IMR-90 (cell line): Measurements from ENCODE around the gene CXCL17. TPM values are rescaled to one million over a fixed set of nuclear protein-coding genes. Genes with fewer than 3 reads are reported as not detected.

ENCODE experiments used
- ATAC-seq: fragments of 200-7000 bp; cut with Tn5 transposase; 2 replicates; pipeline ENCODE4 v1.9.1; 2020; ENCODE audit warnings: low read depth, mild to moderate bottlenecking, moderate library complexity
- BruUV-seq: library from RNA; stranded (reverse); fragments of 400-500 nt; replicated peaks from 2 replicates; lab custom pipeline; 2021; lab: Mats Ljungman, UMichigan
- CTCF ChIA-PET: fragments of 300-600 bp; formaldehyde crosslinking; extraction: SDS; loops from one replicate; lab custom pipeline; 2021; ENCODE audit warnings: antibody characterized with exemption; lab: Yijun Ruan, JAX
- POLR2A ChIA-PET: fragments of 300-600 bp; sonication (Branson Sonifier 250); formaldehyde crosslinking; loops from one replicate; lab custom pipeline; 2022; ENCODE audit warnings: antibody characterized with exemption; ENCODE audit not compliant: unreplicated experiment; lab: Charles Lee
- DNase-seq: peaks from one replicate; pipeline ENCODE4 v3.0.0; 2013
- H2AFZ ChIP-seq: replicated peaks from 2 replicates; pipeline ENCODE3; 2013; ENCODE audit warnings: low read length, mild to moderate bottlenecking; ENCODE audit not compliant: poor library complexity
- H2AK5ac ChIP-seq: 2 replicates; pipeline ENCODE4 v1.6.1; 2013; ENCODE audit warnings: low read depth, low read length, inconsistent platforms
- H2AK9ac ChIP-seq: replicated peaks from 2 replicates; pipeline ENCODE3; 2013; ENCODE audit warnings: mild to moderate bottlenecking, low read depth, low read length, moderate library complexity; ENCODE audit not compliant: poor library complexity
- H2BK120ac ChIP-seq: 2 replicates; pipeline ENCODE4 v1.6.1; 2013; ENCODE audit warnings: low read depth, low read length, inconsistent platforms
- H2BK15ac ChIP-seq: 3 replicates; pipeline ENCODE4 v1.6.1; 2013; ENCODE audit warnings: low read depth, low read length, inconsistent platforms
- H2BK20ac ChIP-seq: 2 replicates; pipeline ENCODE4 v1.6.1; 2013; ENCODE audit warnings: low read depth, mild to moderate bottlenecking, inconsistent platforms, low read length, moderate library complexity
- H2BK5ac ChIP-seq: 2 replicates; pipeline ENCODE4 v1.6.1; 2013; ENCODE audit warnings: mild to moderate bottlenecking, low read depth, low read length, inconsistent platforms; ENCODE audit not compliant: poor library complexity, severe bottlenecking
- H3K14ac ChIP-seq: replicated peaks from 2 replicates; pipeline ENCODE4 v1.6.1; 2013; ENCODE audit warnings: low read depth, low read length, inconsistent platforms
- H3K18ac ChIP-seq: 2 replicates; pipeline ENCODE4 v1.6.1; 2013; ENCODE audit warnings: low read depth, low read length, control low read depth
- H3K23ac ChIP-seq: 2 replicates; pipeline ENCODE4 v1.6.1; 2013; ENCODE audit warnings: low read depth, low read length, inconsistent platforms
- H3K27ac ChIP-seq: 2 replicates; pipeline ENCODE4 v1.5.1; 2013; ENCODE audit warnings: mild to moderate bottlenecking, control low read depth, low read length; ENCODE audit not compliant: insufficient read depth
- H3K27me3 ChIP-seq: 2 replicates; pipeline ENCODE4 v1.6.1; 2013; ENCODE audit warnings: low read length; ENCODE audit not compliant: control insufficient read depth, insufficient read depth
- H3K36me3 ChIP-seq: 2 replicates; pipeline ENCODE4 v1.6.1; 2013; ENCODE audit warnings: low read length, mixed read lengths; ENCODE audit not compliant: control insufficient read depth, insufficient read depth
- H3K4ac ChIP-seq: 2 replicates; pipeline ENCODE4 v1.6.1; 2013; ENCODE audit warnings: low read depth, low read length, inconsistent platforms
- H3K4me1 ChIP-seq: 2 replicates; pipeline ENCODE4 v1.6.1; 2013; ENCODE audit warnings: low read length, mixed read lengths; ENCODE audit not compliant: control insufficient read depth, insufficient read depth
- H3K4me2 ChIP-seq: 2 replicates; pipeline ENCODE4 v1.6.1; 2013; ENCODE audit warnings: low read depth, mild to moderate bottlenecking, control low read depth, low read length, moderate library complexity
- H3K4me3 ChIP-seq: 2 replicates; pipeline ENCODE4 v1.5.1; 2013; ENCODE audit warnings: low read depth, mild to moderate bottlenecking, control low read depth, low read length, moderate library complexity; ENCODE audit not compliant: insufficient read depth
- H3K56ac ChIP-seq: 2 replicates; pipeline ENCODE4 v1.6.1; 2013; ENCODE audit warnings: low read length, inconsistent platforms; ENCODE audit not compliant: insufficient read depth; ENCODE audit errors: extremely low read depth
- H3K79me1 ChIP-seq, 2 experiments: 2 replicates each; pipeline ENCODE4 v1.6.1; 2013; ENCODE audit warnings: low read length in 2 of 2, inconsistent platforms in 1 of 2, low read depth in 1 of 2
- H3K9ac ChIP-seq: 2 replicates; pipeline ENCODE4 v1.6.1; 2013; ENCODE audit warnings: low read depth, low read length, control low read depth
- H3K9me1 ChIP-seq: 2 replicates; pipeline ENCODE4 v1.6.1; 2013; ENCODE audit warnings: low read length, inconsistent platforms; ENCODE audit not compliant: insufficient read depth
- H3K9me3 ChIP-seq: 2 replicates; pipeline ENCODE4 v1.6.1; 2013; ENCODE audit warnings: low read length; ENCODE audit not compliant: control insufficient read depth, insufficient read depth
- H4K20me1 ChIP-seq: 2 replicates; pipeline ENCODE4 v1.6.1; 2013; ENCODE audit warnings: low read length, inconsistent platforms; ENCODE audit not compliant: insufficient read depth
- H4K5ac ChIP-seq: 2 replicates; pipeline ENCODE4 v1.6.1; 2013; ENCODE audit warnings: mild to moderate bottlenecking, low read depth, low read length, control low read depth
- H4K8ac ChIP-seq, 2 experiments: 2 replicates each; pipeline ENCODE4 v1.6.1; 2013; ENCODE audit warnings: low read depth in 2 of 2, low read length in 2 of 2, control low read depth in 1 of 2, inconsistent platforms in 1 of 2
- H4K91ac ChIP-seq: 2 replicates; pipeline ENCODE4 v1.6.1; 2013; ENCODE audit warnings: low read depth, low read length, inconsistent platforms; ENCODE audit not compliant: insufficient read depth
- BHLHE40 ChIP-seq: fragments of 150-350 bp; IDR thresholded peaks from 2 replicates; pipeline ENCODE4 v1.6.1; 2016; ENCODE audit warnings: mild to moderate bottlenecking, low read depth, low read length
- CEBPB ChIP-seq: IDR thresholded peaks from 2 replicates; pipeline ENCODE4 v1.6.1; 2012; ENCODE audit warnings: low read depth, low read length, improper control_type of control experiment
- CHD1 ChIP-seq: IDR thresholded peaks from 2 replicates; pipeline ENCODE4 v1.6.1; 2012; ENCODE audit warnings: low read depth, low read length, improper control_type of control experiment
- FOS ChIP-seq: fragments of 150-350 bp; IDR thresholded peaks from 2 replicates; pipeline ENCODE4 v1.6.1; 2016; ENCODE audit warnings: low read depth, low read length
- MAFK ChIP-seq: IDR thresholded peaks from 2 replicates; pipeline ENCODE4 v1.6.1; 2012; ENCODE audit warnings: low read depth, low read length, improper control_type of control experiment
- MXI1 ChIP-seq: IDR thresholded peaks from 2 replicates; pipeline ENCODE4 v1.6.1; 2012; ENCODE audit warnings: low read depth, mild to moderate bottlenecking, low read length, moderate library complexity, borderline replicate concordance
- NFE2L2 ChIP-seq: fragments of 150-350 bp; IDR thresholded peaks from 2 replicates; pipeline ENCODE4 v1.6.1; 2016; ENCODE audit warnings: low read depth, mild to moderate bottlenecking, low read length
- POLR2A ChIP-seq: IDR thresholded peaks from 2 replicates; pipeline ENCODE4 v1.6.1; 2012; ENCODE audit warnings: mild to moderate bottlenecking, low read depth, low read length
- RAD21 ChIP-seq: IDR thresholded peaks from 2 replicates; pipeline ENCODE4 v1.6.1; 2012; ENCODE audit warnings: low read length, improper control_type of control experiment
- RCOR1 ChIP-seq: IDR thresholded peaks from 2 replicates; pipeline ENCODE4 v1.6.1; 2012; ENCODE audit warnings: mild to moderate bottlenecking, low read length, improper control_type of control experiment; ENCODE audit not compliant: insufficient replicate concordance
- RFX5 ChIP-seq: IDR thresholded peaks from 2 replicates; pipeline ENCODE4 v1.8.0; 2012; ENCODE audit warnings: low read depth, mild to moderate bottlenecking, low read length, moderate library complexity
- SMC3 ChIP-seq: fragments of 150-350 bp; IDR thresholded peaks from 2 replicates; pipeline ENCODE4 v1.6.1; 2016; ENCODE audit warnings: low read depth, mild to moderate bottlenecking, antibody characterized with exemption, low read length, moderate library complexity
- WGBS, 2 experiments: methylation state at CpG; one replicate each; pipeline versions ENCODE4 v1.1.5 to v1.1.7; 2013; ENCODE audit warnings: missing lambda C conversion rate in 2 of 2; ENCODE audit not compliant: insufficient read length in 1 of 2; ENCODE audit errors: extremely low coverage in 2 of 2; 5-methylcytosine and 5-hydroxymethylcytosine counted together
- dilution Hi-C: fragments of 300-500 bp; cut with HindIII; formaldehyde crosslinking; loops from one replicate; pipeline ENCODE4 v1.14.3; 2018; ENCODE audit warnings: low sequenced_read_pairs; ENCODE audit not compliant: unreplicated experiment
- in situ Hi-C: fragments of 300-500 bp; cut with MboI; formaldehyde crosslinking; loops from 3 replicates; pipeline ENCODE4 v1.14.3; 2019; ENCODE audit warnings: low sequenced_read_pairs, inconsistent platforms, mixed read lengths
- intact Hi-C: fragments of 100-400 bp; cut with micrococcal nuclease; formaldehyde crosslinking; loops from 2 replicates; pipeline ENCODE4 v1.10.0; 2022
- polyA plus RNA-seq, 3 experiments: library from polyadenylated mRNA; depleted of rRNA; stranded (reverse); fragments of >200 nt; gene quantifications; 2 replicates each; pipeline ENCODE4 v1.2.3, GENCODE V29; 2012; ENCODE audit warnings: low replicate concordance in 1 of 3
- total RNA-seq: library from RNA; depleted of rRNA; stranded (reverse); fragments of >200 nt; gene quantifications from 2 replicates; pipeline ENCODE4 v1.2.3, GENCODE V29; 2012
- TF ChIP-seq, protein P1 (sequence below): fragments of 150-350 bp; IDR thresholded peaks from 2 replicates; pipeline ENCODE4 v1.6.1; 2017; ENCODE audit warnings: mild to moderate bottlenecking, antibody characterized with exemption, low read length, low read depth
- TF ChIP-seq, protein P2 (sequence below): conservative IDR thresholded peaks from 2 replicates; pipeline ENCODE4 v1.5.1; 2012; ENCODE audit warnings: mild to moderate bottlenecking, low read depth, low read length, improper control_type of control experiment

CXCL17 gene
- total and polyA plus RNA-seq, 2 of the 4 experiments (the other 2 are of a cell fraction): not detected

DNA sequence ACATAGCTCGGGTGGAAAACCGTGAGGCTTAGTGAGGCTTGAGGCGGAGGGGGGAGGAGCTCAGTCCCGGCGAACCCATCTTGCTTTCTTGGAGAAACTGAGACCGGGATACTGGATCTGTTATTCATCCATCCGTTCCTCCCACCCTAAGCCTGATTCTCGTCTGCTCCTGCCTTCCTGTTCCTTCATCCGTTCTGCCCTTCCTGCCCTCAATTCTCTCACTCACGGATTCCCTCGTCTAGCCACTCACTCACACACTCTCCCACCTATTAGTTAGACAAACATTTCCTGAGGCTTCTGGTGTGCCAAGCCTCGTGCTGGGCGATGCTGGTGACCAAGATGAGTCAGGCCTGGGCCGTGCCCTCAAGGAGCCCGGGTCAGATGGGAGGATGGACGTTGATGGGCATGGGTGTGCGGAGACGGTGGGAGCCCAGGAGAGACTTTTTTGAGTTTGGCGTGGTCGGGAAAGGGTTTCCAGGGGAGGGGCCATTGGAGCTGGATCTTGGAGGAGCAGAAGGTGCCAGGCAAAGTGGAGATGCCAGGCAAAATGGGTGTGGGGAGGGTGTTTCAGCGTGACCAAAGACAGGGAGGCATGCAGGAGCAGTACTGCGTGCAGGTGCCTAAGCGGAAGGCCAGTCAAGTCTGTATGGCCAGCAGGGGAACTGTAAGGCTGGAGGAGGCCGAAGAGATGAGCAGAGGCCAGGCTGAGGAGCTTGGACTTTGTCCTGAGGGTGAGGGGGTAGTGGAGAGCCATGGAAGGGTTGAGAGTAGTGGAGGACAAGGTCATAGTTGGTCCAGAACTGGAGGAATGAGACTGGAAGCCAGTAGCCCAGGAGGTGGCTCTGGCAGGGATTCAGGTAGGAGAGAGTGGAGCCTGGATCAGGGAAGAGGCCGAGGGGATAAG is 45.2 kb downstream of the CXCL17 start:
- H3K9ac ChIP-seq: peak overlapping the region; percentile 79
- no peak overlapping the region for H2BK15ac ChIP-seq
- no peak overlapping the region for H2BK20ac ChIP-seq
- WGBS, 2 experiments: 26% methylated on average over 13 of the region's 25 CpGs; no CpG with 5 or more reads in 1 of the 2 experiments
- peak overlapping the region; percentile 80; the same call in 1 of the 2 replicates for H2AK5ac ChIP-seq
- BruUV-seq: no TSS peak
- ATAC-seq (no peak; the same call in 1 of the 2 replicates), DNase-seq (no peak)
- H3K36me3 ChIP-seq: no peaks in the 10 kb centered on the region
- intact Hi-C loops: no loop called here
- H2AK9ac ChIP-seq: peak overlapping the region; percentile 6
- peaks cover 7% of the 10 kb centered on the region; the same call in 1 of the 2 replicates for H3K4me1 ChIP-seq
- peaks cover 5% of the 10 kb centered on the region; the same call in 1 of the 2 replicates for H3K27me3 ChIP-seq
- dilution Hi-C loops: no loop called here
- H3K9me1 ChIP-seq: peaks cover 19% of the 10 kb centered on the region
- H3K9me3 ChIP-seq: no peaks in the 10 kb centered on the region
- peak overlapping the region; percentile 11 for H3K18ac ChIP-seq
- in situ Hi-C loops: loop anchor here (10.0 kb wide), 1 partner anchor 283 kb away; no protein-coding TSS in a partner anchor
- POLR2A ChIA-PET: no interaction called here
- CTCF ChIA-PET: no interaction called here
- H4K91ac ChIP-seq: peak overlapping the region; percentile 55
- H2BK5ac ChIP-seq: peak overlapping the region; percentile 51
- peak overlapping the region; percentile 46 for H2BK120ac ChIP-seq
- H3K79me1 ChIP-seq: peaks cover 0 to 37% of the 10 kb centered on the region in 2 experiments; a peak in 2 of 4 replicates
- H3K27ac ChIP-seq: peak overlapping the region; percentile 42
- H4K5ac ChIP-seq: peak overlapping the region; percentile 41
- H4K20me1 ChIP-seq: no peaks in the 10 kb centered on the region
- peak overlapping the region; percentile 80 for H3K4me2 ChIP-seq
- H3K4me3 ChIP-seq: peak overlapping the region; percentile 63
- H4K8ac ChIP-seq: peak overlapping the region; percentile 55 to 83
- H3K56ac ChIP-seq: peak overlapping the region; percentile 38
- H3K23ac ChIP-seq: peak overlapping the region; percentile 82; the same call in 1 of the 2 replicates
- H2AFZ ChIP-seq: peak overlapping the region; percentile 90
- H3K4ac ChIP-seq: peak overlapping the region; percentile 82
- H3K14ac ChIP-seq: peak overlapping the region; percentile 89
- TF ChIP-seq FOS: no peak
- TF ChIP-seq NFE2L2: no peak
- no peak for TF ChIP-seq MXI1
- no peak for TF ChIP-seq RAD21
- no peak for TF ChIP-seq RFX5
- TF ChIP-seq, protein P1, sequence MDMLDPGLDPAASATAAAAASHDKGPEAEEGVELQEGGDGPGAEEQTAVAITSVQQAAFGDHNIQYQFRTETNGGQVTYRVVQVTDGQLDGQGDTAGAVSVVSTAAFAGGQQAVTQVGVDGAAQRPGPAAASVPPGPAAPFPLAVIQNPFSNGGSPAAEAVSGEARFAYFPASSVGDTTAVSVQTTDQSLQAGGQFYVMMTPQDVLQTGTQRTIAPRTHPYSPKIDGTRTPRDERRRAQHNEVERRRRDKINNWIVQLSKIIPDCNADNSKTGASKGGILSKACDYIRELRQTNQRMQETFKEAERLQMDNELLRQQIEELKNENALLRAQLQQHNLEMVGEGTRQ: no peak
- TF ChIP-seq SMC3: no peak
- TF ChIP-seq BHLHE40: no peak
- no peak for TF ChIP-seq CHD1
- no peak for TF ChIP-seq POLR2A
- TF ChIP-seq, protein P2, sequence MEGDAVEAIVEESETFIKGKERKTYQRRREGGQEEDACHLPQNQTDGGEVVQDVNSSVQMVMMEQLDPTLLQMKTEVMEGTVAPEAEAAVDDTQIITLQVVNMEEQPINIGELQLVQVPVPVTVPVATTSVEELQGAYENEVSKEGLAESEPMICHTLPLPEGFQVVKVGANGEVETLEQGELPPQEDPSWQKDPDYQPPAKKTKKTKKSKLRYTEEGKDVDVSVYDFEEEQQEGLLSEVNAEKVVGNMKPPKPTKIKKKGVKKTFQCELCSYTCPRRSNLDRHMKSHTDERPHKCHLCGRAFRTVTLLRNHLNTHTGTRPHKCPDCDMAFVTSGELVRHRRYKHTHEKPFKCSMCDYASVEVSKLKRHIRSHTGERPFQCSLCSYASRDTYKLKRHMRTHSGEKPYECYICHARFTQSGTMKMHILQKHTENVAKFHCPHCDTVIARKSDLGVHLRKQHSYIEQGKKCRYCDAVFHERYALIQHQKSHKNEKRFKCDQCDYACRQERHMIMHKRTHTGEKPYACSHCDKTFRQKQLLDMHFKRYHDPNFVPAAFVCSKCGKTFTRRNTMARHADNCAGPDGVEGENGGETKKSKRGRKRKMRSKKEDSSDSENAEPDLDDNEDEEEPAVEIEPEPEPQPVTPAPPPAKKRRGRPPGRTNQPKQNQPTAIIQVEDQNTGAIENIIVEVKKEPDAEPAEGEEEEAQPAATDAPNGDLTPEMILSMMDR: no peak
- no peak for TF ChIP-seq RCOR1
- TF ChIP-seq CEBPB: no peak
- no peak for TF ChIP-seq MAFK
